GM12872 (cell line): ENCODE results near the gene ADGRG6.

ENCODE experiments used
- CTCF ChIP-seq: IDR thresholded peaks from 3 replicates; pipeline ENCODE4 v1.5.1; 2011; ENCODE audit warnings: low read depth, mild to moderate bottlenecking, low read length, moderate library complexity; ENCODE audit not compliant: insufficient read depth

ADGRG6 gene

GRCh38 chr6:142313284-142313683 is 11.5 kb downstream of the ADGRG6 start:
- TF ChIP-seq CTCF: no peak

- TF ChIP-seq CTCF: no peak
Observed at GRCh38 chr6:142316791-142317368, 15.1 kb downstream of the ADGRG6 start.

- no peak for TF ChIP-seq CTCF
Observed at GRCh38 chr6:142318714-142319113, 16.9 kb downstream of the ADGRG6 start.

- no peak for TF ChIP-seq CTCF
Observed at GRCh38 chr6:142320366-142320765, 18.6 kb downstream of the ADGRG6 start.

- no peak for TF ChIP-seq CTCF
Observed at GRCh38 chr6:142321451-142321850, 19.6 kb downstream of the ADGRG6 start.

- no peak for TF ChIP-seq CTCF
Observed at GRCh38 chr6:142322066-142322465, 20.3 kb downstream of the ADGRG6 start.

- TF ChIP-seq CTCF: no peak
Observed at GRCh38 chr6:142322504-142323198, 20.8 kb downstream of the ADGRG6 start.

GRCh38 chr6:142323377-142323776 is 21.6 kb downstream of the ADGRG6 start:
- no peak for TF ChIP-seq CTCF
